Stimulated activated memory B cell treated with anti-CD40 and anti-IgM and Interleukin-4, amounts not matched to agents 10 μg/mL and 1 μg/mL and 100 μg/mL, for 72 hours (primary cell): ENCODE results near the gene KAT2B.
A peak's percentile ranks its signal among the peaks of the same experiment; 100 is the strongest.
"Not testable (repeated sequence)": the region's sequence is repeated elsewhere in the genome, so short reads cannot be mapped to it uniquely, and the experiment has no call there.

Experiments
- ATAC-seq: fragments of 150-1000 bp; cut with Tn5 transposase; 2 replicates; pipeline ENCODE4 v1.10.0; 2021
- H3K27ac Mint-ChIP-seq: one replicate; pipeline ENCODE4 v1.8.0; 2022; ENCODE audit warnings: mild to moderate bottlenecking, mixed read lengths
- H3K27me3 Mint-ChIP-seq: one replicate; pipeline ENCODE4 v1.8.0; 2022; ENCODE audit warnings: mixed read lengths
- H3K36me3 Mint-ChIP-seq: one replicate; pipeline ENCODE4 v1.8.0; 2022; ENCODE audit warnings: mixed read lengths
- H3K4me1 Mint-ChIP-seq: one replicate; pipeline ENCODE4 v1.8.0; 2022; ENCODE audit warnings: mixed read lengths
- H3K4me3 Mint-ChIP-seq: one replicate; pipeline ENCODE4 v1.8.0; 2022; ENCODE audit warnings: mild to moderate bottlenecking, moderate library complexity, mixed read lengths
- H3K9me3 Mint-ChIP-seq: one replicate; pipeline ENCODE4 v1.8.0; 2022; ENCODE audit warnings: mixed read lengths

Gene KAT2B

GRCh38 chr3:20039765-20040547, at the start of gene KAT2B:
TSS of gene KAT2B (plus strand) at chr3:20040446. CDS start at chr3:20040478, 32 bp downstream.
- peak; percentile 89 for ATAC-seq
- Mint-ChIP-seq H3K36me3 (no peaks in the 10 kb centered on the region), H3K27me3 (no peaks in the 10 kb centered on the region), H3K4me1 (peaks cover 54% of the 10 kb centered on the region), H3K4me3 (peak within 1 kb of the TSS; percentile 96), H3K9me3 (no peaks in the 10 kb centered on the region), H3K27ac (peak within 1 kb of the TSS; percentile 93)

- Mint-ChIP-seq H3K9me3 (peaks cover 7% of the 10 kb centered on the region), H3K4me1 (no peaks in the 10 kb centered on the region), H3K27ac (no peak overlapping the region), H3K27me3 (no peaks in the 10 kb centered on the region), H3K4me3 (no peak overlapping the region), H3K36me3 (peaks cover 9% of the 10 kb centered on the region)
- no peak for ATAC-seq
These were observed 45.5 kb upstream of the KAT2B start for GRCh38 chr3:19994796-19995195.

- ATAC-seq: no peak
- no peaks in the 10 kb centered on the region for H3K4me1 Mint-ChIP-seq
- H3K27me3 Mint-ChIP-seq: no peaks in the 10 kb centered on the region
- H3K9me3 Mint-ChIP-seq: peaks cover 7% of the 10 kb centered on the region
- H3K36me3 Mint-ChIP-seq: peaks cover 9% of the 10 kb centered on the region
- no peak overlapping the region for H3K4me3 Mint-ChIP-seq
- no peak overlapping the region for H3K27ac Mint-ChIP-seq
These were observed 42.7 kb upstream of the KAT2B start for GRCh38 chr3:19997502-19997901.

- no peaks in the 10 kb centered on the region for H3K4me1 Mint-ChIP-seq
These were observed 38.3 kb upstream of the KAT2B start for GRCh38 chr3:20001932-20002331.

GRCh38 chr3:20007960-20008359, 32.3 kb upstream of the KAT2B start:
- Mint-ChIP-seq H3K36me3 (peaks cover 6% of the 10 kb centered on the region), H3K4me1 (no peaks in the 10 kb centered on the region), H3K27me3 (no peaks in the 10 kb centered on the region), H3K9me3 (no peaks in the 10 kb centered on the region), H3K27ac (no peak overlapping the region), H3K4me3 (no peak overlapping the region)
- ATAC-seq: no peak

More at GRCh38 chr3:20001932-20002331, 38.3 kb upstream of the KAT2B start:
- Mint-ChIP-seq H3K9me3 (peaks cover 3% of the 10 kb centered on the region), H3K27me3 (no peaks in the 10 kb centered on the region), H3K36me3 (no peaks in the 10 kb centered on the region), H3K4me3 (no peak overlapping the region), H3K27ac (no peak overlapping the region)
- ATAC-seq: no peak

- Mint-ChIP-seq H3K4me3 (no peak overlapping the region), H3K4me1 (no peaks in the 10 kb centered on the region), H3K9me3 (no peaks in the 10 kb centered on the region), H3K36me3 (peaks cover 6% of the 10 kb centered on the region), H3K27me3 (no peaks in the 10 kb centered on the region), H3K27ac (no peak overlapping the region)
- ATAC-seq: no peak
These were observed 31.6 kb upstream of the KAT2B start for GRCh38 chr3:20008646-20009045.

- H3K36me3 Mint-ChIP-seq: peaks cover 6% of the 10 kb centered on the region
- no peak within 1 kb of the TSS for H3K4me3 Mint-ChIP-seq
- no peaks in the 10 kb centered on the region for H3K27me3 Mint-ChIP-seq
- H3K4me1 Mint-ChIP-seq: no peaks in the 10 kb centered on the region
- no peak within 1 kb of the TSS for H3K27ac Mint-ChIP-seq
- ATAC-seq: no peak
- no peaks in the 10 kb centered on the region for H3K9me3 Mint-ChIP-seq
These were observed 28.1 kb upstream of the KAT2B start, which contains the start of gene PP2D1 for GRCh38 chr3:20012164-20012563. TSS of gene PP2D1 (minus strand) at chr3:20012264. CDS start at chr3:20012072, 192 bp downstream.

- Mint-ChIP-seq H3K4me1 (no peaks in the 10 kb centered on the region), H3K4me3 (no peak overlapping the region), H3K9me3 (no peaks in the 10 kb centered on the region), H3K27ac (no peak overlapping the region), H3K27me3 (no peaks in the 10 kb centered on the region), H3K36me3 (no peaks in the 10 kb centered on the region)
- ATAC-seq: no peak
These were observed 26.9 kb upstream of the KAT2B start for GRCh38 chr3:20013396-20013795.

GRCh38 chr3:20015525-20015924, 24.7 kb upstream of the KAT2B start:
- Mint-ChIP-seq H3K9me3 (no peaks in the 10 kb centered on the region), H3K27me3 (no peaks in the 10 kb centered on the region), H3K4me3 (no peak overlapping the region), H3K27ac (no peak overlapping the region), H3K4me1 (no peaks in the 10 kb centered on the region), H3K36me3 (no peaks in the 10 kb centered on the region)
- ATAC-seq: no peak

GRCh38 chr3:20016076-20016475, 24.2 kb upstream of the KAT2B start:
- not testable (repeated sequence) for H3K27me3 Mint-ChIP-seq, H3K27ac Mint-ChIP-seq, H3K9me3 Mint-ChIP-seq, H3K4me3 Mint-ChIP-seq, H3K36me3 Mint-ChIP-seq, ATAC-seq, H3K4me1 Mint-ChIP-seq

GRCh38 chr3:20022954-20023622, 17.2 kb upstream of the KAT2B start:
- H3K4me1 Mint-ChIP-seq: peaks cover 14% of the 10 kb centered on the region
- H3K4me3 Mint-ChIP-seq: no peak overlapping the region
- ATAC-seq: no peak
- no peaks in the 10 kb centered on the region for H3K9me3 Mint-ChIP-seq
- peak overlapping the region; percentile 48 for H3K27ac Mint-ChIP-seq
- H3K36me3 Mint-ChIP-seq: no peaks in the 10 kb centered on the region
- H3K27me3 Mint-ChIP-seq: no peaks in the 10 kb centered on the region

GRCh38 chr3:20023623-20024405, 16.4 kb upstream of the KAT2B start:
- ATAC-seq: peak; percentile 77
- H3K27me3 Mint-ChIP-seq: no peaks in the 10 kb centered on the region
- no peak overlapping the region for H3K4me3 Mint-ChIP-seq
- no peaks in the 10 kb centered on the region for H3K9me3 Mint-ChIP-seq
- H3K4me1 Mint-ChIP-seq: peaks cover 14% of the 10 kb centered on the region
- no peaks in the 10 kb centered on the region for H3K36me3 Mint-ChIP-seq
- H3K27ac Mint-ChIP-seq: peak overlapping the region; percentile 48

- H3K4me3 Mint-ChIP-seq: no peak overlapping the region
These were observed 13.1 kb upstream of the KAT2B start for GRCh38 chr3:20027136-20027535.

GRCh38 chr3:20028905-20029331, 11.3 kb upstream of the KAT2B start:
- Mint-ChIP-seq H3K27me3 (no peaks in the 10 kb centered on the region), H3K27ac (no peak overlapping the region), H3K4me3 (no peak overlapping the region), H3K36me3 (no peaks in the 10 kb centered on the region), H3K4me1 (peaks cover 7% of the 10 kb centered on the region), H3K9me3 (no peaks in the 10 kb centered on the region)
- no peak for ATAC-seq

More at GRCh38 chr3:20027136-20027535, 13.1 kb upstream of the KAT2B start:
- H3K27me3 Mint-ChIP-seq: no peaks in the 10 kb centered on the region
- H3K27ac Mint-ChIP-seq: no peak overlapping the region
- no peaks in the 10 kb centered on the region for H3K36me3 Mint-ChIP-seq
- H3K9me3 Mint-ChIP-seq: no peaks in the 10 kb centered on the region
- peaks cover 14% of the 10 kb centered on the region for H3K4me1 Mint-ChIP-seq
- ATAC-seq: no peak

- H3K27me3 Mint-ChIP-seq, H3K9me3 Mint-ChIP-seq, H3K4me1 Mint-ChIP-seq, H3K36me3 Mint-ChIP-seq, H3K27ac Mint-ChIP-seq, H3K4me3 Mint-ChIP-seq, ATAC-seq: not testable (repeated sequence)
These were observed 8.3 kb upstream of the KAT2B start for GRCh38 chr3:20031939-20032338.
